ENCODE results near the gene KIF1B.

The KIF1B gene

GRCh38 chr1:10316752-10317151, 106.4 kb downstream of the KIF1B start:
- Histone ChIP-seq H3K4me1 (ENCODE audit: control insufficient read depth in 2 of 2, insufficient read depth in 1 of 2, low read depth in 1 of 2, low read length in 2 of 2) (peaks cover 2 to 3% of the 10 kb centered on the region in 2 donors), H3K27ac (replicated peaks; ENCODE audit: low read length) (no peak overlapping the region), H4K91ac (ENCODE audit: low read depth, low read length, poor library complexity) (no peak overlapping the region), H2BK5ac (ENCODE audit: low read length) (no peak overlapping the region), H4K8ac (ENCODE audit: low read depth, low read length) (no peak overlapping the region), H2AK5ac (ENCODE audit: low read depth, low read length) (no peak overlapping the region), H3K18ac (ENCODE audit: low read length) (no peak overlapping the region), H2AFZ (ENCODE audit: low read length) (no peak overlapping the region), H3K23ac (ENCODE audit: low read depth, low read length, poor library complexity) (no peak overlapping the region), H3K4me2 (ENCODE audit: insufficient read depth, low read length, poor library complexity, severe bottlenecking) (no peak overlapping the region), H3K4me3 (ENCODE audit: low read length in 2 of 2) (no peak overlapping the region), H3K14ac (ENCODE audit: low read length) (no peak overlapping the region), H2BK120ac (ENCODE audit: low read depth, low read length) (no peak overlapping the region), H3K79me1 (ENCODE audit: low read depth, low read length) (no peaks in the 10 kb centered on the region), H3K9ac (ENCODE audit: low read depth, low read length, poor library complexity) (no peak overlapping the region), H2BK15ac (ENCODE audit: low read length) (no peak overlapping the region), H3K9me3 (replicated peaks in 1 of 2; ENCODE audit: control insufficient read depth in 2 of 2, insufficient read depth in 1 of 2, low read depth in 1 of 2, low read length in 2 of 2) (no peaks in the 10 kb centered on the region), H3K27me3 (ENCODE audit: control insufficient read depth in 3 of 3, insufficient read depth in 3 of 3, low read depth in 1 of 3, low read length in 3 of 3) (no peaks in the 10 kb centered on the region), H3K36me3 (replicated peaks in 1 of 2; ENCODE audit: control insufficient read depth in 2 of 2, insufficient read depth in 2 of 2, low read length in 2 of 2) (peaks cover 0 to 57% of the 10 kb centered on the region in 2 donors), H3K4ac (ENCODE audit: low read length) (no peak overlapping the region), H2BK12ac (ENCODE audit: low read length) (no peak overlapping the region)
- no peak for DNase-seq (ENCODE audit: low spot score)
- no CpG with 5 or more reads among the region's 2 CpGs for WGBS, 2 donors (ENCODE audit: extremely low coverage in 2 of 2, insufficient read length in 2 of 2, insufficient replicate concordance in 1 of 2)

- no peak overlapping the region for H4K8ac ChIP-seq (ENCODE audit: low read depth, low read length)
- H3K23ac ChIP-seq (ENCODE audit: low read depth, low read length, poor library complexity), result no peak overlapping the region
These were observed 109.4 kb downstream of the KIF1B start for GRCh38 chr1:10319750-10320149.

DNA sequence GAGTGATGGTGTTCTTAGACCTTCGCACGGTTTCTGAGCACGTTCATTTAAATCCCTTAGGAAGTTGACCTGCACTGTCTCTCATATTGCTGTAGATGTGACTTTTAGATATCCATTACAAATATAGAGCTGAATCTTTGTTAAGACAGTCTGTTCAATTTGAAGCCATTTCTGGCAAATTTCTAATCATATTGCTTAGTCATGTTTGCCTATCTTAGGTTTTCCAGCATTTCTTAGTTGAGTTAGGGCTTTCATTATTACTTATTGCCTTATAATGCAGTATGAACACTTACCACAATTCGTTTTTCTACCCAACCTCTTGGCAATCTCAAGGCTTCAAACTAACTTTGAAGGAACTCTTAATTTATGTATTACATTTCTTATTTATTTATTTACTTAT, 110.0 kb downstream of the KIF1B start:
- no peak overlapping the region for H3K14ac ChIP-seq (ENCODE audit: low read length)
- no peak overlapping the region for H3K4ac ChIP-seq (ENCODE audit: low read length)
- no peak overlapping the region for H4K8ac ChIP-seq (ENCODE audit: low read depth, low read length)
- no peak overlapping the region for H3K9ac ChIP-seq (ENCODE audit: low read depth, low read length, poor library complexity)
- no peak overlapping the region for H3K23ac ChIP-seq (ENCODE audit: low read depth, low read length, poor library complexity)
- DNase-seq (ENCODE audit: low spot score), result no peak
- H3K27me3 ChIP-seq (ENCODE audit: control insufficient read depth in 3 of 3, insufficient read depth in 3 of 3, low read depth in 1 of 3, low read length in 3 of 3), result no peaks in the 10 kb centered on the region
- H3K79me1 ChIP-seq (ENCODE audit: low read depth, low read length), result no peaks in the 10 kb centered on the region
- H2BK12ac ChIP-seq (ENCODE audit: low read length), result no peak overlapping the region
- H2BK120ac ChIP-seq (ENCODE audit: low read depth, low read length), result no peak overlapping the region
- H3K4me3 ChIP-seq (ENCODE audit: low read length in 2 of 2), result no peak overlapping the region
- H3K4me1 ChIP-seq (ENCODE audit: control insufficient read depth in 2 of 2, insufficient read depth in 1 of 2, low read depth in 1 of 2, low read length in 2 of 2), result peaks cover 2 to 3% of the 10 kb centered on the region in 2 donors
- H2BK5ac ChIP-seq (ENCODE audit: low read length), result no peak overlapping the region
- H3K9me3 ChIP-seq (replicated peaks in 1 of 2; ENCODE audit: control insufficient read depth in 2 of 2, insufficient read depth in 1 of 2, low read depth in 1 of 2, low read length in 2 of 2), result no peaks in the 10 kb centered on the region
- H3K27ac ChIP-seq (replicated peaks; ENCODE audit: low read length), result peak overlapping the region; percentile 6
- WGBS, 2 donors (ENCODE audit: extremely low coverage in 2 of 2, insufficient read length in 2 of 2, insufficient replicate concordance in 1 of 2), result no CpG with 5 or more reads among the region's 4 CpGs
- no peak overlapping the region for H2AK5ac ChIP-seq (ENCODE audit: low read depth, low read length)
- H2AFZ ChIP-seq (ENCODE audit: low read length), result no peak overlapping the region
- peaks cover 10 to 72% of the 10 kb centered on the region in 2 donors for H3K36me3 ChIP-seq (replicated peaks in 1 of 2; ENCODE audit: control insufficient read depth in 2 of 2, insufficient read depth in 2 of 2, low read length in 2 of 2)
- no peak overlapping the region for H4K91ac ChIP-seq (ENCODE audit: low read depth, low read length, poor library complexity)
- H3K4me2 ChIP-seq (ENCODE audit: insufficient read depth, low read length, poor library complexity, severe bottlenecking), result no peak overlapping the region
- no peak overlapping the region for H3K18ac ChIP-seq (ENCODE audit: low read length)
- no peak overlapping the region for H2BK15ac ChIP-seq (ENCODE audit: low read length)

More at GRCh38 chr1:10319750-10320149, 109.4 kb downstream of the KIF1B start:
- Histone ChIP-seq H4K91ac (ENCODE audit: low read depth, low read length, poor library complexity) (no peak overlapping the region), H2AFZ (ENCODE audit: low read length) (no peak overlapping the region), H2AK5ac (ENCODE audit: low read depth, low read length) (no peak overlapping the region), H3K4me1 (ENCODE audit: control insufficient read depth in 2 of 2, insufficient read depth in 1 of 2, low read depth in 1 of 2, low read length in 2 of 2) (peaks cover 2 to 3% of the 10 kb centered on the region in 2 donors), H3K4ac (ENCODE audit: low read length) (no peak overlapping the region), H3K4me2 (ENCODE audit: insufficient read depth, low read length, poor library complexity, severe bottlenecking) (no peak overlapping the region), H3K79me1 (ENCODE audit: low read depth, low read length) (no peaks in the 10 kb centered on the region), H3K27me3 (ENCODE audit: control insufficient read depth in 3 of 3, insufficient read depth in 3 of 3, low read depth in 1 of 3, low read length in 3 of 3) (no peaks in the 10 kb centered on the region), H2BK120ac (ENCODE audit: low read depth, low read length) (no peak overlapping the region), H3K18ac (ENCODE audit: low read length) (no peak overlapping the region), H3K27ac (replicated peaks; ENCODE audit: low read length) (no peak overlapping the region), H3K14ac (ENCODE audit: low read length) (no peak overlapping the region), H3K36me3 (replicated peaks in 1 of 2; ENCODE audit: control insufficient read depth in 2 of 2, insufficient read depth in 2 of 2, low read length in 2 of 2) (peaks cover 10 to 67% of the 10 kb centered on the region in 2 donors), H3K9ac (ENCODE audit: low read depth, low read length, poor library complexity) (no peak overlapping the region), H2BK15ac (ENCODE audit: low read length) (no peak overlapping the region), H3K4me3 (ENCODE audit: low read length in 2 of 2) (no peak overlapping the region), H2BK12ac (ENCODE audit: low read length) (no peak overlapping the region), H2BK5ac (ENCODE audit: low read length) (no peak overlapping the region), H3K9me3 (replicated peaks in 1 of 2; ENCODE audit: control insufficient read depth in 2 of 2, insufficient read depth in 1 of 2, low read depth in 1 of 2, low read length in 2 of 2) (no peaks in the 10 kb centered on the region)
- no peak for DNase-seq (ENCODE audit: low spot score)
- WGBS, 2 donors (ENCODE audit: extremely low coverage in 2 of 2, insufficient read length in 2 of 2, insufficient replicate concordance in 1 of 2), result no CpG with 5 or more reads among the region's 1 CpG

GRCh38 chr1:10322821-10323220, 112.5 kb downstream of the KIF1B start:
- no peak overlapping the region for H3K9ac ChIP-seq (ENCODE audit: low read depth, low read length, poor library complexity)
- H3K4me1 ChIP-seq (ENCODE audit: control insufficient read depth in 2 of 2, insufficient read depth in 1 of 2, low read depth in 1 of 2, low read length in 2 of 2), result peaks cover 2 to 3% of the 10 kb centered on the region in 2 donors
- H2AK5ac ChIP-seq (ENCODE audit: low read depth, low read length), result no peak overlapping the region
- WGBS, 2 donors (ENCODE audit: extremely low coverage in 2 of 2, insufficient read length in 2 of 2, insufficient replicate concordance in 1 of 2), result no CpG with 5 or more reads among the region's 7 CpGs
- H3K4me3 ChIP-seq (ENCODE audit: low read length in 2 of 2), result no peak overlapping the region
- H2BK12ac ChIP-seq (ENCODE audit: low read length), result no peak overlapping the region
- H3K14ac ChIP-seq (ENCODE audit: low read length), result no peak overlapping the region
- H3K4me2 ChIP-seq (ENCODE audit: insufficient read depth, low read length, poor library complexity, severe bottlenecking), result no peak overlapping the region
- no peak overlapping the region for H4K91ac ChIP-seq (ENCODE audit: low read depth, low read length, poor library complexity)
- H3K4ac ChIP-seq (ENCODE audit: low read length), result no peak overlapping the region
- H3K79me1 ChIP-seq (ENCODE audit: low read depth, low read length), result no peaks in the 10 kb centered on the region
- no peak overlapping the region for H3K23ac ChIP-seq (ENCODE audit: low read depth, low read length, poor library complexity)
- no peak for DNase-seq (ENCODE audit: low spot score)
- no peak overlapping the region for H2BK120ac ChIP-seq (ENCODE audit: low read depth, low read length)
- H3K36me3 ChIP-seq (replicated peaks in 1 of 2; ENCODE audit: control insufficient read depth in 2 of 2, insufficient read depth in 2 of 2, low read length in 2 of 2), result peaks cover 22 to 81% of the 10 kb centered on the region in 2 donors
- H2AFZ ChIP-seq (ENCODE audit: low read length), result no peak overlapping the region
- no peak overlapping the region for H4K8ac ChIP-seq (ENCODE audit: low read depth, low read length)
- no peaks in the 10 kb centered on the region for H3K9me3 ChIP-seq (replicated peaks in 1 of 2; ENCODE audit: control insufficient read depth in 2 of 2, insufficient read depth in 1 of 2, low read depth in 1 of 2, low read length in 2 of 2)
- H3K18ac ChIP-seq (ENCODE audit: low read length), result no peak overlapping the region
- no peak overlapping the region for H2BK5ac ChIP-seq (ENCODE audit: low read length)
- H3K27me3 ChIP-seq (ENCODE audit: control insufficient read depth in 3 of 3, insufficient read depth in 3 of 3, low read depth in 1 of 3, low read length in 3 of 3), result no peaks in the 10 kb centered on the region
- no peak overlapping the region for H3K27ac ChIP-seq (replicated peaks; ENCODE audit: low read length)
- no peak overlapping the region for H2BK15ac ChIP-seq (ENCODE audit: low read length)

All from neuronal stem cell (in vitro differentiated cells).